ENCODE data around the gene ADARB1.

ADARB1 gene

GRCh38 chr21:45040739-45041138 lies 33.6 kb upstream of the ADARB1 start:
- Histone ChIP-seq H3K9me3 (ENCODE audit: insufficient read depth, low read length, severe bottlenecking) (peaks cover 11% of the 10 kb centered on the region), H3K27me3 (ENCODE audit: insufficient read depth, low read length, poor library complexity) (no peaks in the 10 kb centered on the region), H3K4me1 (ENCODE audit: insufficient read depth, low read length) (no peaks in the 10 kb centered on the region), H3K79me2 (ENCODE audit: insufficient read depth, low read length) (no peaks in the 10 kb centered on the region), H3K36me3 (ENCODE audit: insufficient read depth, low read length) (no peaks in the 10 kb centered on the region), H2AFZ (ENCODE audit: low read depth, low read length) (no peak overlapping the region), H3K4me3 (ENCODE audit: low read depth in 1 of 2, low read length in 2 of 2) (no peak overlapping the region), H4K20me1 (ENCODE audit: insufficient read depth, low read length) (no peaks in the 10 kb centered on the region), H3K4me2 (ENCODE audit: insufficient read depth, low read length) (no peak overlapping the region), H3K27ac (ENCODE audit: low read length) (no peak overlapping the region), H3K9ac (ENCODE audit: low read depth, low read length) (no peak overlapping the region)
- TF ChIP-seq CTCF (IDR thresholded peaks at IDR 0.05; ENCODE audit: borderline replicate concordance, extremely low read depth, low read length, poor library complexity, severe bottlenecking), result no peak
- no peak for TF ChIP-seq EZH2 (IDR thresholded peaks at IDR 0.05; ENCODE audit: borderline replicate concordance, low read depth, low read length, severe bottlenecking)
- DNase-seq (no peak), ATAC-seq (ENCODE audit: insufficient read depth, low read depth) (no peak)

- no peak overlapping the region for H3K27ac ChIP-seq (ENCODE audit: low read length)
- no peak overlapping the region for H3K9ac ChIP-seq (ENCODE audit: low read depth, low read length)
- ATAC-seq (ENCODE audit: insufficient read depth, low read depth) (no peak), DNase-seq (no peak)
- no peaks in the 10 kb centered on the region for H3K79me2 ChIP-seq (ENCODE audit: insufficient read depth, low read length)
- no peak overlapping the region for H3K4me3 ChIP-seq (ENCODE audit: low read depth in 1 of 2, low read length in 2 of 2)
- H3K4me2 ChIP-seq (ENCODE audit: insufficient read depth, low read length), result no peak overlapping the region
- H3K9me3 ChIP-seq (ENCODE audit: insufficient read depth, low read length, severe bottlenecking), result peaks cover 10% of the 10 kb centered on the region
- TF ChIP-seq EZH2 (IDR thresholded peaks at IDR 0.05; ENCODE audit: borderline replicate concordance, low read depth, low read length, severe bottlenecking) (no peak), CTCF (IDR thresholded peaks at IDR 0.05; ENCODE audit: borderline replicate concordance, extremely low read depth, low read length, poor library complexity, severe bottlenecking) (no peak)
- no peaks in the 10 kb centered on the region for H3K36me3 ChIP-seq (ENCODE audit: insufficient read depth, low read length)
- no peaks in the 10 kb centered on the region for H3K27me3 ChIP-seq (ENCODE audit: insufficient read depth, low read length, poor library complexity)
- no peaks in the 10 kb centered on the region for H4K20me1 ChIP-seq (ENCODE audit: insufficient read depth, low read length)
- no peak overlapping the region for H2AFZ ChIP-seq (ENCODE audit: low read depth, low read length)
- H3K4me1 ChIP-seq (ENCODE audit: insufficient read depth, low read length), result no peaks in the 10 kb centered on the region
Observed at GRCh38 chr21:45041351-45041805, 33.0 kb upstream of the ADARB1 start.

- Histone ChIP-seq H2AFZ (ENCODE audit: low read depth, low read length) (no peak overlapping the region), H3K79me2 (ENCODE audit: insufficient read depth, low read length) (no peaks in the 10 kb centered on the region), H3K4me2 (ENCODE audit: insufficient read depth, low read length) (no peak overlapping the region), H3K9me3 (ENCODE audit: insufficient read depth, low read length, severe bottlenecking) (peaks cover 3% of the 10 kb centered on the region), H3K27me3 (ENCODE audit: insufficient read depth, low read length, poor library complexity) (no peaks in the 10 kb centered on the region), H3K4me3 (ENCODE audit: low read depth in 1 of 2, low read length in 2 of 2) (no peak overlapping the region), H4K20me1 (ENCODE audit: insufficient read depth, low read length) (no peaks in the 10 kb centered on the region), H3K9ac (ENCODE audit: low read depth, low read length) (no peak overlapping the region), H3K27ac (ENCODE audit: low read length) (no peak overlapping the region), H3K4me1 (ENCODE audit: insufficient read depth, low read length) (no peaks in the 10 kb centered on the region), H3K36me3 (ENCODE audit: insufficient read depth, low read length) (no peaks in the 10 kb centered on the region)
- no peak for ATAC-seq (ENCODE audit: insufficient read depth, low read depth)
- no peak for DNase-seq
- TF ChIP-seq CTCF (IDR thresholded peaks at IDR 0.05; ENCODE audit: borderline replicate concordance, extremely low read depth, low read length, poor library complexity, severe bottlenecking) (no peak), EZH2 (IDR thresholded peaks at IDR 0.05; ENCODE audit: borderline replicate concordance, low read depth, low read length, severe bottlenecking) (no peak)
Observed at GRCh38 chr21:45041984-45042663, 32.3 kb upstream of the ADARB1 start.
